Tracheal epithelial cell (primary cell): ENCODE measurements around the gene SAMD1. TPM values are rescaled to one million over a fixed set of nuclear protein-coding genes. Genes with fewer than 3 reads are reported as not detected.

Experiments
- total RNA-seq: library from RNA; depleted of rRNA; stranded (reverse); fragments of >200 nt; gene quantifications from 2 replicates; pipeline ENCODE4 v1.2.1, GENCODE V29; 2014

SAMD1 gene
- total RNA-seq = 23.1 and 43.7 TPM in 2 replicates

DNA sequence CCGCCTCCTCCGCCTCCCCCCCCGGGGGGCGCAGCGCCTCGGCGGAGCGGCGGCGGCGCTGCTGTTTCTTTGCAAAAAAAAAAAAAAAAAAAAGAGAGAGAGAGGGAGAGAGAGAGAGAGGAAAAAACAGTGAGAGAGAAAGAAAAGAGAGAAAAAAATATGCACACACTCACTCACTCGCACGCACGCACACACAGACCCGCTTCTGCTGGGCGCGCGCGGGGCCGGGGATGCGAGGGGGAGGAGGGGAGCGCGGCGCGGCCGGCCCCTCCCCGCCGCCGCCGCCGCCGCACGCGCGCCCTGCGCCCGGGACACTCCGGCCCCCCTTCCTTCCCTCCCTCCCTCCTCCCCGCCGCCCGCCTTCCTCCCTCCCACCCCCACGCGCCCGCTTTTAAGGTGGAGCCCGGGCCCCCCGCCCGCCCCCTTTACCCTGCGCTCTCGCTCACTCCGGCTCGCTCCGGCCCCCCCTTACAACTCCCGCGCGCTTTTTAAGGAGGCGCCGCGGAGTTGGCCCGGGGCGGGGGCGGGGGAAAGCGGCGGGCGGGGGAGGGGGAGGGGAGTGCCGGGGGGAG lies at the start of gene SAMD1:
SAMD1 (minus strand) TSS at position 243 of the 572 bp plus-strand sequence.

GRCh38 chr19:14136509-14137281 lies 46.1 kb upstream of the SAMD1 start, which contains the start of gene ASF1B:
TSS of gene ASF1B (minus strand) at chr19:14136589. CDS start at chr19:14136456, 133 bp downstream.

DNA sequence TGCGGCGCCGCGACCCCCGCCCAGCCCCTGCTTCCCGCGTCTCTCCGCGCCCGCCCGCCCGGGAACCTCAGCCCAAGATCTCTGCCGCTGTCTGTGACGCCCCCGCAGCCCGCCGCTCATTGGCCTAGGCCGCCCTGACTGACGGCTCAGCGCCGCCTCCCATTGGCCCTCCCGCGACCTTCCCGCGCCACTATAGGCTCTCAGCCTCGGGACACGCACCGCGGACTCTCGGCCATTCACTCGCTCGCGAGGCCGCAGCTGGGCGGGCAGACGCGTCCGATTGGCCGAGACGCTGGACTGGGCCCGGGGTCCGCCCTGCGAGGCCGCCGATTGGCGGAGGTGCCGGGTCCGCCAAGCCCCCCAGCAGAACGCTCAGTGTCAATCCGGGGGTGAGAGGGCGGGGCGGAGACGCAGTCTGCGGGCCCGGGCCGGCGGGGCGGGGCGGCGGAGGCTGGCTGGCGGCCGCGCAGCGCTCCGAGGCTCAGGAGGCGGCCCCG lies 27.2 kb upstream of the SAMD1 start, which contains the start of gene PRKACA:
PRKACA (minus strand) TSS at position 95 of the 497 bp plus-strand sequence. CDS start 215 bp downstream, outside the sequence.

GRCh38 chr19:14085309-14085995 lies 5.1 kb downstream of the SAMD1 start, which contains the start of gene C19orf67:
TSS of gene C19orf67 (minus strand) at chr19:14085783. CDS start at chr19:14085627, 156 bp downstream.

GRCh38 chr19:14072535-14073260 lies 17.9 kb downstream of the SAMD1 start, which contains the start of gene MISP3:
TSS of gene MISP3 (plus strand) at chr19:14072786. CDS start at chr19:14073310, 524 bp downstream.

DNA sequence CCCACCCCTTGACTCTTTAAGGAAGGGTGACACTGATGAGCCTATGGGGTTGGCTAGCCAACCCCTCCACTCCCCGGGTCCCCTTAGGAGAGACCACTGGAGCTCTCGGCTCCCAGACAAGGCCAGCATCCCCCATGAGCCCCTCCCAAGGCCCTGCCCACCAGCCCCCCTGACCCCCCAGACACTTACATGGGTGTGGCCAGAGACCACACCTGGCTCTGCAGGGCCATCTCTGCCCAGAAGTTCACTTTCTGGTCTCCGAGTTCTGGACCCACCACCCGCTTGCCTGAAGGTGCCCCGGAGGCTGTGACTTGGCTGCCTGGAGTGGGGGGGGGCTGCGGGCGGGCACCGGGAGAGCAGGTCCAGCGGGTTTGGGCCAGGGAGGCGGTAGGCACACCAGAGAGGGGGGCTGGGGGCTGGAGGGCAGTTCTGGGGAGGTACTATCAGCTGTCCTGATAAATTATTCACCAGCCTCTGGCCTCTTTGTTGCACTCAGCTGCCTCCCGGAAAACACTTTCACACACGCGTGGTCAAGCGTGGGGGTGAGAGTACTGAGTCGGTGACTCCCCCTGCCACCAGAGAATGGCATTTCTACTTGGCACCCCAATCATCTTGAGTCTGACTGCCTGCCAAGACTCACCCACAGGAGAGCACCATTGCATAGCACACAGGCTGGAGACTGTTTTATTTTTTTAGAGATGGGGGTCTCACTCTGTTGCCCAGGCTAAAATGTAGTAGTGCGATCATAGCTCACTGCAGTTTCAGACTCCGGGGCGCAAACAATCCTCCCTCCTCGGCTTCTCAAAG lies 28.6 kb downstream of the SAMD1 start, which contains the start of gene PALM3:
PALM3 (minus strand) TSS at position 326 of the 807 bp plus-strand sequence; CDS start at position 230, 96 bp downstream.

Other genes with a start within 250 kb of the SAMD1 start
- gene NANOS3, start 213.6 kb downstream of the SAMD1 start, total RNA-seq = 0.96 TPM in 1 of 2 replicates, not detected in the other
- under 0.01 TPM in 1 of 2 replicates, not detected in the other for gene BRME1, start 184.6 kb downstream of the SAMD1 start, total RNA-seq
- gene CC2D1A, start 184.6 kb downstream of the SAMD1 start, total RNA-seq = 9.6 and 10.9 TPM in 2 replicates
- gene PODNL1, start 152.3 kb downstream of the SAMD1 start, total RNA-seq = 0.21 and 0.72 TPM in 2 replicates
- gene DCAF15, start 138.2 kb downstream of the SAMD1 start, total RNA-seq = 4.0 and 7.0 TPM in 2 replicates
- gene RFX1, start 84.4 kb downstream of the SAMD1 start, total RNA-seq = 1.2 and 1.9 TPM in 2 replicates
- gene RLN3, start 62.6 kb downstream of the SAMD1 start, total RNA-seq = not detected in 2 replicates
- gene IL27RA, start 59.0 kb downstream of the SAMD1 start, total RNA-seq = 1.3 and 8.7 TPM in 2 replicates
- gene PALM3, start 28.7 kb downstream of the SAMD1 start, total RNA-seq = not detected in 2 replicates
- 0.64 and 0.72 TPM in 2 replicates for gene MISP3, start 18.0 kb downstream of the SAMD1 start, total RNA-seq
- 0.48 TPM in 1 of 2 replicates, not detected in the other for gene C19orf67, start 5.0 kb downstream of the SAMD1 start, total RNA-seq
- 18.8 and 28.6 TPM in 2 replicates for gene PRKACA, start 27.0 kb upstream of the SAMD1 start, total RNA-seq
- gene ASF1B, start 45.8 kb upstream of the SAMD1 start, total RNA-seq = 1.7 TPM in 1 of 2 replicates, not detected in the other
- gene ADGRL1, start 115.4 kb upstream of the SAMD1 start, total RNA-seq = 2.8 and 4.1 TPM in 2 replicates